ENCODE results near the gene MAPK10. TPM values are rescaled to one million over a fixed set of nuclear protein-coding genes. Genes with fewer than 3 reads are reported as not detected.

MAPK10 gene
- 35.8 and 42.0 TPM in 2 replicates for total RNA-seq

GRCh38 chr4:86359944-86360478 lies at the start of gene MAPK10:
Gene MAPK10 (minus strand): TSS chr4:86360053.

Other genes starting within 250 kb of the MAPK10 start
- 68.5 and 76.8 TPM in 2 replicates for gene PTPN13, start 234.3 kb upstream of the MAPK10 start, total RNA-seq